Measurements from ENCODE around the gene SCAMP2. TPM values are rescaled to one million over a fixed set of nuclear protein-coding genes. Genes with fewer than 3 reads are reported as not detected.

SCAMP2 gene
- total and polyA plus RNA-seq, 2 of the 13 experiments (the other 11 are each of a cell fraction or from before 2014, with no cell fraction given): 34.8 to 121 TPM

DNA sequence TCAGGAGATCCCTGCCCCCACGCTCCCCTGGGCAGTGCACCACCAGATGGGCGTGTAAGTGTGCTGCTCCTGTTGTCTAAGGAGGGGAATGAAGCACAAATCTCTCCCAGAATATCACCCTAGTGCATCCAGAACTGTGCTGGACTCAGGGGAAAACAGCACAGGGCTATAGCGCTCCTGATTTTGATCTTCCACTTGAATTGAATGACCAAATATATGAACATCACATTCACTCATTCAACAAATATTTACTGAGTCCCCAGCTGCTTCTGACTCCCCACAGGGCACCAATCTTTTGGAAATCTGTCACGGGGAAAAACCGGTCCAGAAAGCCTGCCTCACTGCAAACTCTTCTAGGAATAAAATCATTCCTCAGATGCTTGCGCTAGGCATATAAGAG, 44.3 kb downstream of the SCAMP2 start:
- ATAC-seq: no peak
- POLR2A ChIA-PET: no interaction called here
- intact Hi-C loops (cut with micrococcal nuclease; ENCODE audit: unreplicated experiment) (no loop called here), in situ Hi-C loops (cut with HindIII; ENCODE audit: extremely low pct_ligation_motif_present, low pct_unique_long_range_greater_than_20kb) (no loop called here)
- WGBS (ENCODE audit: low lambda C conversion rate): 26% methylated on average over 4 of the region's 6 CpGs
- Histone ChIP-seq H3K9me3 (ENCODE audit: low read length) (no peaks in the 10 kb centered on the region), H3K27me3 (ENCODE audit: control insufficient read depth in 1 of 2, insufficient read depth in 2 of 2, low read length in 2 of 2) (peaks cover 5 to 59% of the 10 kb centered on the region in 2 experiments; a peak in 4 of 5 replicates), H3K4me3 (replicated peaks in 1 of 3; ENCODE audit: insufficient read depth in 1 of 3, low read depth in 2 of 3, low read length in 3 of 3) (no peak overlapping the region), H3K9ac (ENCODE audit: insufficient read depth, low read depth, low read length) (no peak overlapping the region), H3K27ac (ENCODE audit: extremely low read length, insufficient read depth, low read length) (no peak overlapping the region), H3K4me1 (ENCODE audit: insufficient read depth, low read length) (peaks cover 26% of the 10 kb centered on the region), H3K36me3 (replicated peaks in 1 of 2; ENCODE audit: control insufficient read depth in 1 of 2, insufficient read depth in 2 of 2, low read length in 2 of 2) (no peaks in the 10 kb centered on the region), H2AFZ (ENCODE audit: low read length) (no peak overlapping the region), H4K20me1 (ENCODE audit: insufficient read depth, low read length) (no peaks in the 10 kb centered on the region; the same call in 1 of the 2 replicates), H3K4me2 (ENCODE audit: low read depth, low read length) (no peak overlapping the region), H3K79me2 (ENCODE audit: insufficient read depth, low read length) (no peaks in the 10 kb centered on the region)
- no peak for FAIRE-seq
- CTCF ChIA-PET (ENCODE audit: low intra/inter-chr PET ratio, low total read pairs): no interaction called here
- no peak for DNase-seq (ENCODE audit: low spot score)
- no TSS peak for BruUV-seq (replicated peaks)
- no peak for TF ChIP-seq ZNF530 (CRISPR knock-in tag; IDR thresholded peaks at IDR 0.05; ENCODE audit: low read depth)
- TF ChIP-seq, protein P1, sequence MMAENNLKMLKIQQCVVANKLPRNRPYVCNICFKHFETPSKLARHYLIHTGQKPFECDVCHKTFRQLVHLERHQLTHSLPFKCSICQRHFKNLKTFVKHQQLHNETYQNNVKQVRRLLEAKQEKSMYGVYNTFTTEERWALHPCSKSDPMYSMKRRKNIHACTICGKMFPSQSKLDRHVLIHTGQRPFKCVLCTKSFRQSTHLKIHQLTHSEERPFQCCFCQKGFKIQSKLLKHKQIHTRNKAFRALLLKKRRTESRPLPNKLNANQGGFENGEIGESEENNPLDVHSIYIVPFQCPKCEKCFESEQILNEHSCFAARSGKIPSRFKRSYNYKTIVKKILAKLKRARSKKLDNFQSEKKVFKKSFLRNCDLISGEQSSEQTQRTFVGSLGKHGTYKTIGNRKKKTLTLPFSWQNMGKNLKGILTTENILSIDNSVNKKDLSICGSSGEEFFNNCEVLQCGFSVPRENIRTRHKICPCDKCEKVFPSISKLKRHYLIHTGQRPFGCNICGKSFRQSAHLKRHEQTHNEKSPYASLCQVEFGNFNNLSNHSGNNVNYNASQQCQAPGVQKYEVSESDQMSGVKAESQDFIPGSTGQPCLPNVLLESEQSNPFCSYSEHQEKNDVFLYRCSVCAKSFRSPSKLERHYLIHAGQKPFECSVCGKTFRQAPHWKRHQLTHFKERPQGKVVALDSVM (CRISPR knock-in tag; IDR thresholded peaks at IDR 0.05): no peak
- TF ChIP-seq, protein P2, sequence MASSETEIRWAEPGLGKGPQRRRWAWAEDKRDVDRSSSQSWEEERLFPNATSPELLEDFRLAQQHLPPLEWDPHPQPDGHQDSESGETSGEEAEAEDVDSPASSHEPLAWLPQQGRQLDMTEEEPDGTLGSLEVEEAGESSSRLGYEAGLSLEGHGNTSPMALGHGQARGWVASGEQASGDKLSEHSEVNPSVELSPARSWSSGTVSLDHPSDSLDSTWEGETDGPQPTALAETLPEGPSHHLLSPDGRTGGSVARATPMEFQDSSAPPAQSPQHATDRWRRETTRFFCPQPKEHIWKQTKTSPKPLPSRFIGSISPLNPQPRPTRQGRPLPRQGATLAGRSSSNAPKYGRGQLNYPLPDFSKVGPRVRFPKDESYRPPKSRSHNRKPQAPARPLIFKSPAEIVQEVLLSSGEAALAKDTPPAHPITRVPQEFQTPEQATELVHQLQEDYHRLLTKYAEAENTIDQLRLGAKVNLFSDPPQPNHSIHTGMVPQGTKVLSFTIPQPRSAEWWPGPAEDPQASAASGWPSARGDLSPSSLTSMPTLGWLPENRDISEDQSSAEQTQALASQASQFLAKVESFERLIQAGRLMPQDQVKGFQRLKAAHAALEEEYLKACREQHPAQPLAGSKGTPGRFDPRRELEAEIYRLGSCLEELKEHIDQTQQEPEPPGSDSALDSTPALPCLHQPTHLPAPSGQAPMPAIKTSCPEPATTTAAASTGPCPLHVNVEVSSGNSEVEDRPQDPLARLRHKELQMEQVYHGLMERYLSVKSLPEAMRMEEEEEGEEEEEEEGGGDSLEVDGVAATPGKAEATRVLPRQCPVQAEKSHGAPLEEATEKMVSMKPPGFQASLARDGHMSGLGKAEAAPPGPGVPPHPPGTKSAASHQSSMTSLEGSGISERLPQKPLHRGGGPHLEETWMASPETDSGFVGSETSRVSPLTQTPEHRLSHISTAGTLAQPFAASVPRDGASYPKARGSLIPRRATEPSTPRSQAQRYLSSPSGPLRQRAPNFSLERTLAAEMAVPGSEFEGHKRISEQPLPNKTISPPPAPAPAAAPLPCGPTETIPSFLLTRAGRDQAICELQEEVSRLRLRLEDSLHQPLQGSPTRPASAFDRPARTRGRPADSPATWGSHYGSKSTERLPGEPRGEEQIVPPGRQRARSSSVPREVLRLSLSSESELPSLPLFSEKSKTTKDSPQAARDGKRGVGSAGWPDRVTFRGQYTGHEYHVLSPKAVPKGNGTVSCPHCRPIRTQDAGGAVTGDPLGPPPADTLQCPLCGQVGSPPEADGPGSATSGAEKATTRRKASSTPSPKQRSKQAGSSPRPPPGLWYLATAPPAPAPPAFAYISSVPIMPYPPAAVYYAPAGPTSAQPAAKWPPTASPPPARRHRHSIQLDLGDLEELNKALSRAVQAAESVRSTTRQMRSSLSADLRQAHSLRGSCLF (CRISPR knock-in tag; IDR thresholded peaks at IDR 0.05; ENCODE audit: borderline replicate concordance): no peak
- no peak for TF ChIP-seq ZSCAN9 (CRISPR knock-in tag; IDR thresholded peaks at IDR 0.05; ENCODE audit: borderline replicate concordance)
- TF ChIP-seq, protein P3, sequence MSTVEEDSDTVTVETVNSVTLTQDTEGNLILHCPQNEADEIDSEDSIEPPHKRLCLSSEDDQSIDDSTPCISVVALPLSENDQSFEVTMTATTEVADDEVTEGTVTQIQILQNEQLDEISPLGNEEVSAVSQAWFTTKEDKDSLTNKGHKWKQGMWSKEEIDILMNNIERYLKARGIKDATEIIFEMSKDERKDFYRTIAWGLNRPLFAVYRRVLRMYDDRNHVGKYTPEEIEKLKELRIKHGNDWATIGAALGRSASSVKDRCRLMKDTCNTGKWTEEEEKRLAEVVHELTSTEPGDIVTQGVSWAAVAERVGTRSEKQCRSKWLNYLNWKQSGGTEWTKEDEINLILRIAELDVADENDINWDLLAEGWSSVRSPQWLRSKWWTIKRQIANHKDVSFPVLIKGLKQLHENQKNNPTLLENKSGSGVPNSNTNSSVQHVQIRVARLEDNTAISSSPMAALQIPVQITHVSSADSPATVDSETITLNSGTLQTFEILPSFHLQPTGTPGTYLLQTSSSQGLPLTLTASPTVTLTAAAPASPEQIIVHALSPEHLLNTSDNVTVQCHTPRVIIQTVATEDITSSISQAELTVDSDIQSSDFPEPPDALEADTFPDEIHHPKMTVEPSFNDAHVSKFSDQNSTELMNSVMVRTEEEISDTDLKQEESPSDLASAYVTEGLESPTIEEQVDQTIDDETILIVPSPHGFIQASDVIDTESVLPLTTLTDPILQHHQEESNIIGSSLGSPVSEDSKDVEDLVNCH (CRISPR knock-in tag; IDR thresholded peaks at IDR 0.05): no peak
- no peak for TF ChIP-seq ZNF33B (CRISPR knock-in tag; IDR thresholded peaks at IDR 0.05)
- no peak for TF ChIP-seq MED8 (CRISPR knock-in tag; IDR thresholded peaks at IDR 0.05; ENCODE audit: insufficient replicate concordance)
- TF ChIP-seq, protein P4, sequence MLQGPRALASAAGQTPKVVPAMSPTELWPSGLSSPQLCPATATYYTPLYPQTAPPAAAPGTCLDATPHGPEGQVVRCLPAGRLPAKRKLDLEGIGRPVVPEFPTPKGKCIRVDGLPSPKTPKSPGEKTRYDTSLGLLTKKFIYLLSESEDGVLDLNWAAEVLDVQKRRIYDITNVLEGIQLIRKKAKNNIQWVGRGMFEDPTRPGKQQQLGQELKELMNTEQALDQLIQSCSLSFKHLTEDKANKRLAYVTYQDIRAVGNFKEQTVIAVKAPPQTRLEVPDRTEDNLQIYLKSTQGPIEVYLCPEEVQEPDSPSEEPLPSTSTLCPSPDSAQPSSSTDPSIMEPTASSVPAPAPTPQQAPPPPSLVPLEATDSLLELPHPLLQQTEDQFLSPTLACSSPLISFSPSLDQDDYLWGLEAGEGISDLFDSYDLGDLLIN (CRISPR knock-in tag; IDR thresholded peaks at IDR 0.05; ENCODE audit: borderline replicate concordance): no peak
- TF ChIP-seq TRIM24 (CRISPR knock-in tag; IDR thresholded peaks at IDR 0.05): no peak
- TF ChIP-seq, protein P5, sequence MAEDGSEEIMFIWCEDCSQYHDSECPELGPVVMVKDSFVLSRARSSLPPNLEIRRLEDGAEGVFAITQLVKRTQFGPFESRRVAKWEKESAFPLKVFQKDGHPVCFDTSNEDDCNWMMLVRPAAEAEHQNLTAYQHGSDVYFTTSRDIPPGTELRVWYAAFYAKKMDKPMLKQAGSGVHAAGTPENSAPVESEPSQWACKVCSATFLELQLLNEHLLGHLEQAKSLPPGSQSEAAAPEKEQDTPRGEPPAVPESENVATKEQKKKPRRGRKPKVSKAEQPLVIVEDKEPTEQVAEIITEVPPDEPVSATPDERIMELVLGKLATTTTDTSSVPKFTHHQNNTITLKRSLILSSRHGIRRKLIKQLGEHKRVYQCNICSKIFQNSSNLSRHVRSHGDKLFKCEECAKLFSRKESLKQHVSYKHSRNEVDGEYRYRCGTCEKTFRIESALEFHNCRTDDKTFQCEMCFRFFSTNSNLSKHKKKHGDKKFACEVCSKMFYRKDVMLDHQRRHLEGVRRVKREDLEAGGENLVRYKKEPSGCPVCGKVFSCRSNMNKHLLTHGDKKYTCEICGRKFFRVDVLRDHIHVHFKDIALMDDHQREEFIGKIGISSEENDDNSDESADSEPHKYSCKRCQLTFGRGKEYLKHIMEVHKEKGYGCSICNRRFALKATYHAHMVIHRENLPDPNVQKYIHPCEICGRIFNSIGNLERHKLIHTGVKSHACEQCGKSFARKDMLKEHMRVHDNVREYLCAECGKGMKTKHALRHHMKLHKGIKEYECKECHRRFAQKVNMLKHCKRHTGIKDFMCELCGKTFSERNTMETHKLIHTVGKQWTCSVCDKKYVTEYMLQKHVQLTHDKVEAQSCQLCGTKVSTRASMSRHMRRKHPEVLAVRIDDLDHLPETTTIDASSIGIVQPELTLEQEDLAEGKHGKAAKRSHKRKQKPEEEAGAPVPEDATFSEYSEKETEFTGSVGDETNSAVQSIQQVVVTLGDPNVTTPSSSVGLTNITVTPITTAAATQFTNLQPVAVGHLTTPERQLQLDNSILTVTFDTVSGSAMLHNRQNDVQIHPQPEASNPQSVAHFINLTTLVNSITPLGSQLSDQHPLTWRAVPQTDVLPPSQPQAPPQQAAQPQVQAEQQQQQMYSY (CRISPR knock-in tag; IDR thresholded peaks at IDR 0.05): no peak

All from HepG2 (cell line).